Kidney capillary endothelial cell (primary cell): ENCODE measurements around the gene FADS6.
"Not testable (repeated sequence)": the region's sequence is repeated elsewhere in the genome, so short reads cannot be mapped to it uniquely, and the experiment has no call there.

Experiments
- DNase-seq: peaks from one replicate; pipeline ENCODE4 v3.0.0-alpha.2; 2018; ENCODE audit warnings: low spot score

Gene FADS6

DNA sequence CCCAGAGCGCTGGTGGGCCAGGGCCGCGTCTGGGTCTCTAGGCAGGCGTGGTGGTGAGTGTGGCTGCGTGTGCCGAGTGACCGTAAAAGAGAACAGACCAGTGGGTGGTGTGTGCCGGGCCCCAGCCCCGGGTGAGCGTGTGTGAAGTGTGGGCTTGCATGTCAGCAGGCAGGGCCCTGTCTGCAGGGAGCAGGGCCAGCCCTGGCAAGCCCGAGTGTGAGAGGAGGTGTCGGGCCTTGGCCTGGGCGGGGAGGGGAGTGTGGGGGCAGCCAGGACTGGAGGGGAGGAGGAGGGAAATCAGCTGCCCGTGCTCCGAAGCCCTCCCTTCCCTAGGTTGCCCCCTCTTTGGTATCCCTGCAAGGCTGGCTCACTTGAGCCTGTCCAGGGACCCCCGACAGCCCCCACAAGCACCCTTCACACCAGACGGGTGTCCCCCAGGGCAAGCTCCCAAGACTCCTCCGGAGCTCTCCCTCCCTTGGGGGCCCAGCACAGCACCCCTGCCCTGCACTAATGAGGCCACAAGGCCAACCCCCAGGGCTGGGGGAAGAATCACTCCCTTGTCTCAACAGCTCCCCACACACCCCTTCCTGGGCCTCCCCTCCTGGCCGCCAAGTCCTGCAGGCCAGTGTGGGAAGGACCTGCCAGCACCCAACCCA, 27.7 kb upstream of the FADS6 start:
- no peak for DNase-seq

DNA sequence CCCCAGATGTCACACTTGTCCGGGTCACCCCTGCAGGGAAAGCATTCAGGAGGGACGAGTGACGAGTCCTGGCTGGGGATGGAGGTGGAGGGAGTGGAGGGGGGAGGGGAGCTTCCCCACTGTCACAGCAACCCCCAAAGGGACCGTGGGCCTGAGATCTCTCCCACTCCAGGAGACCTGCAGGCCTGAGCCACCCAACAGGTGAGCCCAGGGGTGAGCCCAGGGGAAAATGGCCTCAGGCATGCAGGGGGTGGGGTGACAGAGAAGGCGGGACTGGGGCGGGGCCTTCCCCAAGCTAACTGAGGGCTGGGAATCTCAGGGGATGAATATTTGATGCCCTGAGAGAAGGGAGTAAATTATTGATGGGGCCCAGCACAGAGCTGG, 27.2 kb upstream of the FADS6 start:
- no peak for DNase-seq

GRCh38 chr17:74920306-74920620, 26.8 kb upstream of the FADS6 start:
- DNase-seq, result no peak

DNA sequence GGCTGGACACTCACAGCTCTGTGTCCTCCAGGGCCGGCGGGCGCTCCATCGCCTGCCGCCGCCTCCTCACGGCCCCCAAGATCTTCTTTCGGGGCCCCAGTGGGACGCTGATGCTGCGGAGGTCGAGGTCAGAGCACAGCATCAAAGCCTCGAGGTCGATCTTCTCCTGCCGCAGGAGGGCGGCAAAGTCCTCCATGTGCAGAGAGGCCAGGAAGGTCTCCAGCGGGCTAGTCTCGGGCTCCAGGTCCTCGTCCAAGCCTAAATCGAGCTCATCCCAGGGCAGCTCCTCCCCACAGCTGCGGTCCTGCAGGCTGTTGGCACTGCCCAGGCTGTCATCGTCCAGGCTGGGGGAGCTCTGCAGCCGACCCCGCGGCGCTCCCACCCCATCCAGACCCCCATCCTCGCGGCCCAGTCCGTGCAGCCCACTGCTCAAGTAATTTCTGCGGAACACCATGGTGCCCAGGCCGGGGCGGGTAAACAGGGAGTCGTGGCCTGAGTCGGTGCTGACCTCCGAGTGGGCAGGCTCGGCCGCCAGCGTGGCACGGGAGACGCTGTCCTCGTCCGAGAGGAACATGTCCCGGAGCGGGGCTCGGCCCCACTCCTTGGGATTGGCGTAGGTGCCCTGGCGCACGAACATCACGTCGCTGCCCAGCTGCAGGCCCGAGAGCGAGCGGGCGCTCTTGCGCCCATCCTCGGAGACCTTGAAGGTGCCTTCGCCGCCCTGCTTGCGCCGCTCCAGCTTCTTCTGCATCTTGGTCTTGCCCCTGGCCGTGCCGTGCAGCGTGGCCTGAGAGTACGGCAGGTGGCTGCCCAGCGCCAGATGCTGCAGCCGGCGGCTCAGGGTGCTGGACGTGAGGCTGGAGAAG, 26.2 kb upstream of the FADS6 start:
- DNase-seq, result no peak

DNA sequence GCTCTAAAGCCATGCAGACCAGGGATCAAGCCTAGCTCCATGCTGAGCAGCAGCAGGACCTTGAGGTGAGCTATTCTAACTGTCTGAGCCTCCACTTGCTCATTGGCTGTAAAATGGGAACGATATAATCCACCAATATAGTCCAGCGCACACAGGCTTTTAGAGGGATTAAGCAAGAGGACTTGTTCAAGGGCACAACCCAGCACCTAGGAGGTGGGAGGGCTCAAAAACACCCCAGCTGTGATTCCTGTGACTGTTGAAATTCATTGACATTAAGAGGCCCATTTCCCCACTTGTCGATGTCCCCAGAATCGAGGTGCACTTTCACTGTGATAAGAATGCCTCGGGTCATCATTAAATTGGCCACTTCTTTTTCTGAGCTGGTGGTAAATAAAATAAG, 25.5 kb upstream of the FADS6 start:
- DNase-seq, result no peak

DNA sequence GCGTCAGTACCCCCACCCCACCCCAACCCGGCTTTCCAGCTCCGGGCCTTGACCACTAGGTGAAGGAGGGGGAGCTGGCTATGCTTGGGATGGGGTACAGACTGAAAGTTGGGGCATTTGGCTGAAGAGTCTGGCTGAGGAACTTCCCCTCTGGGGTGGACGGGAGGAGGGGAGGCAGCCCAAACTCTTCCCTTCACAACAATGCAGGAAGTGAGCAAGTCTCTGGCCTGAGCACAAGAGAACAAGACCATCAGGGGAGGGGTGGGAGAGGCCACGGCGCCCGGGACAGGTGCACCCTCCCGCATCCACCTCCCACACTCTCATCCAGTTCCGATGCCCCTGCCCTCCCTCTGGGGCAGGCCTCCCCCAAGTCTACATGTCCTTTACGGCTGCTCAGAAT, 24.0 kb upstream of the FADS6 start:
- no peak for DNase-seq

DNA sequence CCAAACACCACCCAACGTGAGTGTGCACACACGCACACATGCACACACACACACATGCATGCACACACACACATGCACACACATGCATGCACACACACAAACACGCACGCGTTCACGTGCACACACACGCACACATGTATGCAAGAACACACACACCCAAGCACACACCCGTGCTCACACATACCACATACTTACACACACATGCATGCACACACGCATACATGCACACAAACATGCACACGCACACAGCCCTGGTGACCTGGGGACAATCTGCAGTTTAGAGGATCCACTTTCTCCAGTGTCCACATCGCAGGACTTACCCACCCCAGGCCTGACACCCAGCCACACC, 23.4 kb upstream of the FADS6 start:
- DNase-seq, result no peak

DNA sequence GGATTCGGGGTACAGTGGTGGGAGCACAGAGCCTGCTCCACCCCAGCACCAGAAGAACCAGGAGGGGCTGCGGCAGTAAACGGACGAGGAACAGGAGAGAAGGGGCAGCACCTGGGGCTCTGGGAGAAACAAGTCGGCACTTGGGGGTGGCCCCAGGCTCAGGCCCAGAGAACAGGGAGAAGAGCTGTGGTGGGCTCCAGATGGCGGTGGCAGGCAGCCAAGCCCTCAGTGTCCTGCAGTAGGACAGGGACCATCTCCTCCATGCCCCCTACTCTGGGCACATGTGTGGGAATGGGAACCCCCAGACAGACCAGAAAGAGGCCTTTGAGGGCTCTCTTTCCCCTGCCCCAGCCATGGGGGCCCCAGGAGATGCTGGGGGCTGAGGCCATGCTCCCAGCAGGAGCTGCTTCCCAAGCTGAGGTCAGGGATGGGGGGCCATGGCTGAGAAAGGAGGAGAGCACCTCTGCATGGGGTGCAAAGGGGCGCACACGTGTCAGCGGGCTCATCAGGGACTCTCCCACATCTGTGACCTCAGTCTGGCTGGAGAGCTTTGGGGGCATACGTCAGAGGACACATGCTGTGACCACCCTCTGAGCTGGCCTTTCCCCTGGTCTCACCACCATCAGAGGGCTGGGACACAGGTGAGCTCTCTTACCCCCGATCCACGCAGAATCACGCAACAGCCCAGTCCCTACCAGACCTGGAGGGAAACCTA, 22.9 kb upstream of the FADS6 start:
- DNase-seq, result no peak

- DNase-seq, result not testable (repeated sequence)
Measured at GRCh38 chr17:74911423-74911822, 18.0 kb upstream of the FADS6 start.

DNA sequence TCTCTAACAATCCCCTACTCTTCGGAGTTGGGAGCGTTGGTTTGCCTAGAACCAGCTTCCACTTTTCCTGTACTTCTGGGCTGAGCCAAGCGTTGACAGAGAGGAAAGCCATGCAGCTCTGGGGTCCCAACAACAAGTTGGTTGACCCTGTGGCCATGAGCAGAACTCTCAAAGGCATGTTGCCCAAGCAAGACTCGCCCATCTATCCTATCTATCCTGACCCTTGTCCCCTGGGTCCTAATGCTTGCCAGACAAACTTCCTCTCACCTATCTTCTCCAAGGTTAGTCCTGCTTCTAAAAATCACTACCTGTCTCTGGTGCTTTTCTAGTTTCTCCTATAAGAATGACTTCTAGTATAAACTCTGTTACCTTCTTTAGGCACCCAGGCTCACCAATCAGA, 15.7 kb upstream of the FADS6 start:
- not testable (repeated sequence) for DNase-seq

- no peak for DNase-seq
Measured at GRCh38 chr17:74907012-74907411, 13.6 kb upstream of the FADS6 start.

GRCh38 chr17:74906214-74906793, 12.9 kb upstream of the FADS6 start:
- not testable (repeated sequence) for DNase-seq

DNA sequence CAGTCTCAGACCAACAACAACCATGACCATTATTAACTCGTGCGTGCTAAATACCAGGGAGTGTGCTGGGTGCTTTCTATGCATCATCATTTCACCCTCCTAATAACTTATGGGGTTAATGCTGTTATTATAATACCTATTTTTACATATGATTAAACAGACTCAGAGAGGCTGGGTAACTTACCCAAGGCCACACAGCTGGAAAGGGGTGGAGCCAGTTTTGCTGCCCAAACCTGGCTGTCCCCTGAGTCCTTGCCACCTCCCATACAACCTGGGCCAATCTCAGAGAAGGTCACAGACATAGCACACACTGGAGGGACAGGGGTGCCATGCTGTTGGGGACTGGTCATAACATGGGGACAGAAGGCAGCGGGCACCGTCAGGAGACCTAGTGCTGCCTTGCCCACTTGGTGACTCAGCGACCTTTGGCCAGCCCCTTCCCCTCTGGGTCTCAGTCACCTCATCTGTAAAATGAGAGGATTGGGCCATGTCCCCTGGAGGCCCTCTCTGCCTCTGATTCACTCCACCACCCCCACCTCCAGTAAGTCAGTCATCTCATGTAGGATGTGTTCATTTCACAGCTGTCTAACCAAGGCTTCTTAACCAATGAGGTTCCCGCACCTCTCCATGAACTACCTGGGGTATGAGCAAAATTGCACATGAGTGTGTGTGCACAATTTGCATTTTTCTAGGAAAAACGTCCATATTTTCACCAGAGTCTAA, 11.4 kb upstream of the FADS6 start:
- DNase-seq, result no peak

GRCh38 chr17:74903671-74904070, 10.2 kb upstream of the FADS6 start:
- no peak for DNase-seq

DNA sequence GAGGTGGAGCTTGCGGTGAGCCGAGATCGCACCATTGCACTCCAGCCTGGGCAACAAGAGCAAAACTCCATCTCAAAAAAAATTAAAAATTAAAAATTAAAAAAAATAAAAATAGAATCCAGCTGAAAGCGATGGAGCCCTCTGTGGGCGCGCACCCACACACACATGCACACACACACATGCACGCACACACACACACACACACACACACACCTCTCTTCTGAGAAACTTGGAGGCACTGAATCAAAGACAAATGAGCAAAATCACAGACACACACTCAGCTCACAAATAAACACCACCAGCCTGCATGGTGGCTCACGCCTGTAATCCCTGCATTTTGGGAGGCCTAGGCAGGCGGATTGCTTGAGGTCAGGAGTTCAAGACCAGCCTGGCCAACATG, 9.6 kb upstream of the FADS6 start:
- DNase-seq, result no peak

DNA sequence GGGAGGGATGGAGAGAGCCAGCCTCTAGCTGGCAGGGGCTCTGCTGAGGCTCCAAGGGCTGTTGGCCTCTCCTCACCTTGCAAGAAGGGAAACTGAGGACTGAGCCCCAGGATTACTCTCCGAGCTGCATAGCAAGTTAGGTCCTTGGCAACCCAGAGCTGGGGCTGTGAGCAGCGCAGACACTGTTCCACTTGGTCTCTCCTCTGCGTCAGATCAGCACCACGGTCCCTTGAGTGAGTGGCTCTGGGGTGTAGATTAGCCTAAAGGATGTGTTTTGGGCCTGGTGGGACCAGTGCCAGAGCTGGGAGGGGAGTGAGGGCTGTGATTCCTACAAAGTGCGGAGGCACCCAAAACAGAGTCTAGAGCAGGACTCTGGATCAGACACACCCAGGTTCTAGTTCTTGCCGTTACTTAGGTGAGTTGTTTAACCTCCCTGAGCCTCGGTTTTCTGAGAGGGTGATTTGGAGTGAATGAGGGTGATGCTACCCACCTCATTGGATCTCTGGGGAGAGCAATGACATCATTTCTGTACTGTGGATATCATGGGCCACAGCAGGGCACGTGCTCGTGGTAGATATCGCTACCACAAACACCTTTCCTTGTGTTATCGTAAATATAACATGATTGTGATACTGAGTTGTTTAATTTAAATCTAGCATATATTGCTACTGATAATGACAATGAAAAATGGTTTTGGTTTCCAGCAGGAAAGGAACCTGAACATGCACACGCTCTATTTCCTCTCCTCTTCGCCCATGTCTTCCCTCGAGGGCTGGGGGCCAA, 8.1 kb upstream of the FADS6 start:
- DNase-seq, result no peak

DNA sequence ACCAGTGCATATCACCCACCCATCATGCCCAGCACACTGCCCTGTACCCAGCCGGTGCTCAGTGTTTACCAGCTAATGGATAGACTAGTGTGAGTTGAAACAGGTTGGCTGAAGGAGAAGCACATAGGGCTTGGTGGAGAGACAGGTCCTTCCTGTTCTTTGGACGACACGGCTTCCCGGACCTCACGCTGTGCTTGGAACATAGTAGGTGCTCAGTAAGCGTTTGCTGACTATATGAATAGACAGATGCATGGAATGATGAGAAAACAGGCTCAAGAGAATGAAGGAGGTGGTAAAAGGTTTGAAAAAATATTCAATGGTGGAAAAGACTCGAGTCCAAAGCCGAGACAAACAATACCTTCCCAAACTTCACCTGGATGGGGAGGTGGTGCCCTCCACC, 6.8 kb upstream of the FADS6 start:
- DNase-seq, result no peak

- DNase-seq, result no peak
Measured at GRCh38 chr17:74898376-74898946, 5.0 kb upstream of the FADS6 start.

DNA sequence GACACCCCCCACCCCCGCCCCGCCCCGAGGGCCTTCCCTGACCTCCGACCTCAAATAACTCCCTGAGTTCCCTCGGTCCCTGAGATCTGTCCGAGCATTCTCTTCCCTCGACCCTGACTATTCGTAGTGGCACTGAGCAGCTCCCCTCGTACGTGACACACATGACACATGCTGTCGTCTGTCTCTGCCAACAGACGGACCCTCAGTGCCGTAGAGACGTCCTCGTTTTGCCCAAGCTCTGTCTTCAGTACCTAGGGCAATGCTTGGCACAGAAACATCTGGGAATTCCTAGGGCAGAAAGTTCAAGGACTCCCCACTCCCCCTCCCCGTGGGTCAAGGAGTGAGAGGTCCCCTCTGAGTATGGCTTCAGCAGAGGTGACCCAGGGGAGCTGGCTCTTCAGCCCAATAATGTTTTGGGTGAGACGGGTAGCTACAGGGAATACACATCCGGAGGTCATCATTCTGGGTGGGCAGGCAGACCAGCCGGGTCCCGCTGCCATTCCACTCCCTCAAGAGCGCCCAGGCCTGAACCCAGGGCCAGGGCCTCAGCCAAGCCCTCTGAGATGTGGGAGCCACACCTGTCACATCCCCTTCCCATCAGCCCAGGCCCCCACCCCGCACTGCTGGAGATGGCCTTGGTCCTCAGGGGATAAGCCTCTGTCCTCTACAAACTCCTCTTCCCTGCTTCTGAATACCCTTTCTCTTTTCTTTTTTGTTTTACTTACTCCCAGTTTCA, 671 bp upstream of the FADS6 start:
- DNase-seq, result no peak
